GM21576 (cell line): ENCODE results near the gene MICU1.

Experiments
- ATAC-seq: cut with Tn5 transposase; IDR thresholded peaks from one replicate; pipeline ENCODE4 v1.9.1; 2021; ENCODE audit warnings: mild to moderate bottlenecking, moderate library complexity; ENCODE audit not compliant: unreplicated experiment

The MICU1 gene

DNA sequence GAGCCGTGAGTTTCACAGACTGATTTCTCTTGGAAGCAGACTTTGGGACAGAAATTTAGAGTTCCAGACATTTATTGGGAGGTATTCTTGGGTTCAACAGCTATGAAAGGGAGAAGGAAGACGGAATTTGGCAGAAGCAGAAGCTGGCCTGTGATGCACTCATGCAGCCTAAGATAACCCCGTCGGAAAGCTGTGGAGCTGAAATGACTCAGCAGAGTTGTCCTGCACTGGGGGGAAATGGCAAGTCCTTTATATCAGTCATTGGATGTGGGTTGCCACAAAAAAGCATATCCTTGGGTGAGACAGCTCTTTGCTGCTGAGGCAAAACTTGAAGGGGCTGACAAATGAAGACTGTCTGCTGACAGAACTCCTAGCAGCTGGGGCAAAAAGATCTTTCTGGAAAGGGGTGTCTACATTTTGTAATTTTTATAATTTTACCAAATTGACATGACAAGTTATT is 11.5 kb upstream of the MICU1 start:
- no peak for ATAC-seq

DNA sequence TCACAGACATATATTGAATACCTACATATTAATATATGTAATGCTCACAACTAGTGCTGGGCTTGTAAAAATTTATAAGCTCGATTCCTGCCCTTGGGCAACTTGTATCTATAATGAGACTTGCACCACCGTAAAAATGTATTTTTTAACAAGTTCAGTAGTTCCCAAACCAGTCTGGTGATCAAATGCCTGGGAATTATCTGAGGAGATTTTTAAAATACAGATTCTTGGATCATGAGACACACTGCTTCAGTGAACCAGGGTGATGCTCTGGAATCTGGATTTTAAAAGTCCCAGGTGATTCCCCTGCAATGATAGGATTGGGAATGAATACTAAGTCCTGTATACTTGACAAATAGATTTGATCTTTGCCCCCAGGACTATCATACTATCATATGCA is 4.3 kb upstream of the MICU1 start:
- ATAC-seq = no peak

DNA sequence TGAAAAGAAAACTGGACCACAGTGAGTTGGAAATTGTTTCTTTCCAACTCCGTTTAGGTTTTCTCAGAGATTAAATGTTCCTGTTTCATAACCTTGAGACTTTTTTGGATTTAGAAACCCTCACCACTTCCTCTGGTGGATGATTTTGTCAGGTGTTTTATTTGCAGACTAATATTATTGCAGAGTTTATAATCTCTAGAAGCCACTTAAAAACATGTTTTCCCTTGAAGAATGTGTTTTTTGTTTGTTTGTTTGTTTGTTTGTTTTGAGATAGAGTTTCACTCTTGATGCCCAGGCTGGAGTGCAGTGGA is 520 bp upstream of the MICU1 start:
- no peak for ATAC-seq

DNA sequence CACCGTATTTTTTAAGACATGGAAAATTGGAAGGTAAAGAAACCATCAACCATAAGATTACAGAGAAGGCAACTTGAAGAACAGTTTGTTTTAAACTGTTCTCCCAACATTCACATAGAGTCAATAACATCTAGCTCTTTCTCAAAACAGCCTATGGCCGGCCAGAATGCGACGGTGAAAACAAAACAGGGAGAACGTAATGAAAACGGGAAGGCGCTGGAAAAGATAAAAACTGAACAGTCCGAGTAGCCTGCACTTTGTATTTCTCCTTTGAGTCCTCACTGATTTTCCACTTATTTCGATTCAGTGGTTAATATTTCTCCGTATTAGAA is 637 bp downstream of the MICU1 start:
- ATAC-seq = no peak

DNA sequence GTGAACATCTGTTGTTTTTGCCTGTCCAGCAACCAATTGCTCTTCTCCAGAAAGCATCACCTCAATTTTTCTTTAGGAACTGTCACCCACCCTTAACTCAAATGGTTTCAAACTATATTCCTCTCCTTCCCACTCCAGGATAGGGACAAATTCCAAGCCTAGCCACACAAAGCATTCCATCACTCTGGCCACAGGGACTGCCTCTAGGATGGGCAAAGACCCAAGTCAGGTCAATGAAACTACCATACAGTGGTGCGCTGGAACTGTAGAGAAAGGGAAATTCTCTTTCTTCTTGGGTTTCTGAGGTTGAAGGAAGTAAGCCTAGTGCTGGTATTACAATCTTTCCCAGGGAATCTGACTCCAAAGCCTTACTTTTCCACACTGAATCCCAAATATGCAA is 3.6 kb downstream of the MICU1 start:
- no peak for ATAC-seq

DNA sequence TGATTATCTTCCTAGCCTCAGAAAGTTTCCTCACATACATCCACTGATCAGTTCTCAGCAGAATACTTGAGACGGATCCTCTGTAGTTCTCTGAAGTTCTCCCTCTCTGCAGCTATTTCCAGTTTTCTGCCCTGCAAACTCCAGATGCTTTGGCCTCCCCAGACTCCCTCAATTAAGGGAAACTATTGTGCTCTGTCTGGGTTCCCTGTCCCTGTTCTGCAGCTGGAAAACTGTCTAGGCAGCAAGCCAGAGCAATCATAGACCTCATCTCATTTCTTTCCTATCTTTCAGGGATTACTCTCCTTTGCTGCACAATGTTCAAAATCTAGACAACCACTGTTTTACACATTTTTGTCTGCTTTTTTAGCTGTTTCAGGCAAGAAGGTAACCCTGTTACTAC is 9.2 kb downstream of the MICU1 start:
- ATAC-seq = no peak

DNA sequence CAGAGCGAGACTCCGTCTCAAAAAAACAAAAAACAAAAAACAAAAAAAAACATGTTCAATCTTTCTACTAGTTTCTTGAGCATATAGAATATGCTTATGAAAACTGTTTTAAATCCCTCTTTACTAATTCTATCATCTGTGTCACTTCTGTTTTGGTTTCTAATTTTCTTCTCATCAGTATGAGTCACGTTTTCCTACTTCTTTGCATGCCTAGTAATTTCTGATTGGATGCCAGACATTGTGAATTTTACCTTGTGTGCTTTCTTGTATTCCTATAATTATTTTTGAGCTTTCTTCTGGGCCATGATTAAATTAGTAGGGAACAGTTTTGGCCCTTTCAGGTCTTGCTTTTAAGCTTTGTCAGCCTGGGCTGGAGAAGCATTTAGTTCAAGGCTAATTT is 9.9 kb downstream of the MICU1 start:
- ATAC-seq = no peak

DNA sequence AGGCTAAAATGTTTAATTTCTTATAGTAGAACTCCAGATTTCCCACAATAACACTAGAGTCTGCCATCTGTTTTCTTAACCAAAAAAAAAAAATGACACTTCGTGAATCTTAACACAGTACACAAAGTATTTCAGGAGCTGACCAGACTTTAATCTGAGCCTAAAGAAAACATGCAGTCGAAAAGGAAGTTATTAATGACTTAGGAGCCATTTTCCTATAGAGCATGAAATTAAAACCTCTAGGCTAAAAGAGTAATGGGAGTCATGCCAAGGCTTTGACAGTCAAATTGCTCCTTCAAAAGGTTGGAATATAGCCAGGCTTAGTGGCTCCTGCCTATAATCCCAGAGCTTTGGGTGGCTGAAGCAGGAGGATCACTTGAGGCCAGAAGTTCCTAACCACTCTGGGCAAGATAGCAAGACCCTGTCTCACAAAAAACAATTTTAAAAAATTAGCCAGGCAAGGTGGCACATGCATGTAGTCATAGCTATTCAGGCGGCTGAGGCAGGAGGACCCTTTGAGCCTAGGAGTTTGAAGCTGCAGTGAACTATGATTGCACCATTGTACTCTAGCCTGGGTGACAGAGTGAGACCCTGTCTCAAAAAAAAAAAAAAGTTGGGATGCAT is 13.6 kb downstream of the MICU1 start:
- no peak for ATAC-seq

DNA sequence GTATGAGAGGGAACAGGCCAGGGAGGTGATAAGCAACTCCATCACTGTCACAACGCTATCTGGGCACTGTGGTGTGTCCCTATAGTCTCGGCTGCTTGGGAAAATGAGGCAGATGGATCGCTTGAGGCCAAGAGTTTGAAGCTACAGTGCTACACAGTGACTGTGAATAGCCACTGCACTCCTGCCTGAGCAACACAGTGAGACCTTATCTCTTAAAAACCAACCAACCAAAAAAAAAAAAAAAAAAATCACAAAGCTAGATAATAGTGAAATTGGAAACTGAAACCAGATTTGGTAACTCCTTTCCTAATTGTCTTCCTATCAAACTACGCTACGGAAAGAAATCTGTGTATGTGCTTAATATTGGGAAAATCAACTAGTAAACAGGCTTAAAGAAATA is 14.1 kb downstream of the MICU1 start:
- ATAC-seq = no peak

DNA sequence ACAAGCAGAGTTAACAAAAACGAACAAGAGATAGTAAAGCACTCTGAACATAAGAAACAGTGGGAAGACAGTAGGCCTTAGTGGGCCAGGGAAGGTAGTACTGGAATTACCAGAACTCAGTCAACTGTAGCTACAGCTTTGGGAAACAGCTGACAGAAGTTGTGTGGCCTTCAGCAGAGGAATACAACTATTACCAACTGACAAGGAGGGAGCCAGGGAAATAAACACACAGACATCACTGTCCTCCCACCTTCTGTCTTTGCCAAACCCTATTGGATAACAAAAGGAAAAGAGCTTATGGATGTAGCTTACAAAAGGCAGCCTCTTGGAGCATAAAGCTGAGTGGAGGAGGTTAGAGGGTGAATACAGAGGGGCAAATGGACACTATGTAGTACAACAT is 15.4 kb downstream of the MICU1 start:
- no peak for ATAC-seq

DNA sequence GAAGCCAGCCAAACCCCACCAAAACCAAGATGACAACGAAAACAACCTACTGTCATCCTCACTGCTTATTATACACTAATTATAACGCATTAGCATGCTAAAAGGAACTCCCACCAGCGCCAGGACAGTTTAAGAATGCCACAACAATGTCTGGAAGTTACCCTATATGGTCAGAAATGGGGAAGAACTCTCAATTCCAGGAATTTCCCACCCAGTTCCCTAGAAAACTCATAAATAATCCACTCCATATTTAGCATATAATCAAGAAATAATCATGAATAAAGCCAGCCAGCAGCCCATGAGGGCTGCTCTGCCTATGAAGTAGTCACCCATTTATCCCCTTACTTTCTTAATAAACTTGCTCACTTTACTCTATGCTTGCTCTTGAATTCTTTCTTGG is 20.8 kb downstream of the MICU1 start:
- no peak for ATAC-seq

DNA sequence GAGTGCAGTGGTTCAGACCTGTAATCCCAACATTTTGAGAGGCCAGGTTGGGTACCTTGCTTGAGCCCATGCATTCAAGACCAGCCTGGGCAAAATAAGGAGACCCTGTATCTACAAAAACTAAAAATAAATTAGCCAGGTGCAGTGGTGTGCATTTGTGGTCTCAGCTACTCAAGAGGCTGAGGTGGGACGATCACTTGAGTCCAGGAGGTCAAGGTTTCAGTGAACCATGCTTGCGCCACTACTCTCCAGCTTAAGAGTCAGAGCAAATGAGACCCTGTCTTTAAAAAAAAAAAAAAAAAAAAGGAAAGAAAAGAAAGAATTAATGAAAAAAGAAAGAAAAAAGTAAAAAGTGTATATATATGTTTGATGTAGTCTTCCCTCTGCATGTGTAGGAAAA is 24.7 kb downstream of the MICU1 start:
- no peak for ATAC-seq

DNA sequence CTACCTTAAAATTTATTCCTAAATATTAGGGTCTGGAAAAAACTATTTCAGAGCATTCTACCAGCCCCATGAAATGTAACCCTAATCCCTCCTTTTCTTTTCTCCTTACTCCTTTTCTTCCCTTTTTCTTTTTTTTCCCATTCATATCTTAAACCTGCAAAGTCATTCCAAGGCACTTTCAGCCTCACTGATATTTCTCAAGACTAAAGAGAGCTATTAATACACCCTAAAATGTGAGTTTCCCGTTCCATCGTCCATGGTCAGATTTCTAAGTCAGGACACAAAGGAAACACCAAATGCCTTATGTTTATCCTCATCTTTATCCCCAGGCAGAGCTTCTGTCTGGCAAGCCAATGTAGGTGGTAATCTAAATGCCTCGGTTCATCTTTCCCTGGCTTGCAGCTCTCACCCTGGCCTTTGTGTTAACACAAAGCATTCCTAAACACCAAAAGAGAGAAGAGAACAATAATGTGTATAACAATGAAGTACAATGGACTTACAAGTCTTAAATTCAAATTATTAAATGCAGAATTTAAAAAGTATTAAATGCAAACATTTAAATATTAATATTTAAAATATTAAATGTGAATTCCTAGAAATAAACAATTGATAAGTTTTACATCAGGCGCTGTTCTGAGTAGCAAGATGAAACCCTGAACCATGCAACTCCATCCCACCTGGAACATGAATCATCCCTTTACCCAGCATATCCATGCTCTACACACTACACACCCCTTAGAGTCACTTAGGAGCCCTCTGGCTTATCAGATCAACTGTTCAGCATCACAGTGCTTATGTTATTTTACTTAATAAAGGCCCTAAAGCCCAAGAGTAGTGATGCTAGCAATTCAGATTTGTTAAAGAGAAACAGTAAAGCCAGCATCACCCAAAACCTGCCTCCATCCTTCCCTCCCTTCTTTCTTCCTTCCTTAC is 26.8 kb downstream of the MICU1 start:
- ATAC-seq = no peak

DNA sequence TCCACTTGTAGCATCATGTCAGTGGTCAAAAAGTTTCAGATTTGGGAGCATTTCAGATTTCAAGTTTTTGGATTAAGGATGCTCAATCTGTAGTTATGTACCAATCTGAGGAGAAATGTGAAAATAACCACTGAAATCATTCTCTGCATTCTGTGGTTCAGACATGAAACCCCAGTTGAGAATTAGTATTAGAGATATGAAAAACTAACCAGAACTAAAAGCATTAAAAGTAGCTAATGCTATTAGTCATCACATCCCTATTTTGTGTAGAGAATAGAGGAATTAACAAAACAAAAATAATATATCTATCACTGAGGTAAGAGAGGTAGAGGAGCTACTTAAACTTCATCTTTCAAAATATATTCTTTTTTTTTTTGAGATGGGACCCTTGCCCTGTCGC is 28.0 kb downstream of the MICU1 start:
- ATAC-seq = no peak

DNA sequence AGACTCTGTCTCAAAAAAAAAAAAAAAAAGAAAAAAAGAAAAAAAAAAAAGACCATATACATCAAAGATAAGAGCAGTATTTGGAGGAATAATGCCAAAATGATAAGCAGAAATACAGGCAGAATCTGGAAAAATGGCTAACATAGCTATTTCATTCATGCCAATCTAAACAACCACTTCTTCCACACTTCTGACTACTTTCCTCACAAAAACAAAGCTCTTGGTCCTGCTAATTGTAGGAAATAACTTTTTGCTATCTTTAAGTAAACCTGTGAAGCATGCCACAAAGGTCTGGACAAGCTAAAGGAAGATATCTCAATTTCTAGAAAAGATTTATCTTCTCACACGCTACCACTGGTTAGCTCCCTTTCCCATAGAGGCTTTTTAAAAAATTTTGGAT is 30.4 kb downstream of the MICU1 start:
- no peak for ATAC-seq

DNA sequence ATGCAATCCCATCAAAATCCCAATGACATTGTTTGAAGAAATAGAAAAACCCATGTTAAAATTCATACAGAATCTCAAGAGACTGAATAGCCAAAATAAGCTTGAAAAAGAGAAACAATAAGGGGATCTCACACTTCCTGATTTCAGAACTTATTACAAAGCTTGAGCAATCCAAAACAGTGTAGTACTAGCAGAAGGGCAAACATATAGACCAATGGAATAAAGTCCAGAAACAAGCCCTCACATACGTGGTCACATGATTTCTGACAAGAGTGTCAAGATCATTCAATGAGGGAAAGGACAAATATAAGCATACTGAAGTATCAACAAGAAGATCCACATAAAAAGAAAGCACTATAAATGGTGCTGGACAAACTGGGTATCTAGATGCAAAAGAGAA is 31.9 kb downstream of the MICU1 start:
- ATAC-seq = no peak

DNA sequence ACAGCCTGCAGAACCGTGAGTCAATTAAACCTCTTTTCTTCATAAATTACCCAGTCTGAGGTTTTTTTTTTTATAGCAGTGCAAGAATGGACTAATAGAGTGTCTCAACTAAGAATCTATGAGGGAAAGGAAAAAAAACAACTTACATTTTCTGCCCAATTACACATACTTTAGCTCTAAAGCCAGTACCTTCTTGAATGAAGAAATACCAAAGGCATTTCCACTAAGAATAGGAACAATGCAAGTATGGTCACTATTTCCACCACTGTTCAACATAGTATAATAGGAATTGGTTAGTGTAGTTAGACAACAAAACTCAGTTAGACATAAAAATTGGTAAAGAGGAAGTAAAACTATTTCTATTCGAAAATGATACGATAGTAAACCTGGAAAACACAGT is 37.6 kb downstream of the MICU1 start:
- ATAC-seq = no peak

DNA sequence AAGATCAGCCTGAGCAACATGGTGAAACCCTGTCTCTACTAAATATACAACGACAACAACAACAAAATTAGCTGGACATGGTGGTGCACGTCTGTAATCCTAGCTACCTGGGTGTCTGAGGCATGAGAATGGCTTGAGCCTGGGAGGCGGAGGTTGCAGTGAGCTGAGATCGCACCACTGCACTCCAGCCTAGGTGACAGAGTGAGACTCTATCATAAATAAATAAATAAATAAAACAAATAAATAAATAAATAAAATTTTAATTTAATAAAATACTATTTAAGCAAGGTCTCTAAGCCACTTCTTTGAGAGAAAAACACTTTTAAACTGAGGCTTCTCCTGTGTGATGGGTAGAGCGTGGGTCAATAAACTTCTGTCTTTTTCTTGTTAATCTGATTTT is 38.3 kb downstream of the MICU1 start:
- ATAC-seq = no peak

DNA sequence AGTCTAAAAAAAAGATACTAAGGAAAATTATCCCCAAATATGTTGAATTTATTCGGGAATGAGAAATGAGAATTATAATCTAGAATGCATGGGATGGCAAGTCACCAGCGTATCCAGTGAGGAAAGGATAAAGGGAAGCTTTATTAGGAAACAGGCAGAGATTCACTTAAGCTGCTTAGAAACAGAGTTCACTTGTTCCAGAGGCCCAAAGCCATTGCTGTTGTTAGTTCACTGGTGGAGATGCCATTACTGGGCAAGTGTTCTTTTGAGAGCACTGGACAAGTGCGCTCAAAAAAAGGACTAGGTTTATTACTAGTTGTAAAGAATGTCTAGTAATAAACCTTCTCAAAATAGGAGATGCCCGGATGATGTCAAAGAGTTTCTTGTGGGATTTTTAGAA is 51.2 kb downstream of the MICU1 start:
- ATAC-seq = no peak

DNA sequence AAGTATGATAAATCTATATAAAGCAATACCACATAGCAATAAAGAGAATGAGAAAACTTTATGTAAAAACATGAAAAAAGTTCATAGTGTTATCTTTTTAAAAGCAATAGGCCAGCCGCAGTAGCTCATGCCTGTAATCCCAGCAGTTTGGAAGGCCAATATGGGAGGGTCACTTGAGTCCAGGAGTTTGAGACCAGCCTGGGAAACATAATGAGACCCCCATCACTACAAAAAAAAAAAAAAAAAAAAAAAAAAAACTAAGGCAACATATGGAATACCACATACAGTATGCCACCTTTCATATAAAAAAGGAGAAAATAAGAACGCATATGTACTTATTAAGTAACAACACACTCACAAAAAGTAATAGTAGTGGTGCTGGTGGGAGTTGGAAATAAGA is 52.8 kb downstream of the MICU1 start:
- ATAC-seq = no peak

DNA sequence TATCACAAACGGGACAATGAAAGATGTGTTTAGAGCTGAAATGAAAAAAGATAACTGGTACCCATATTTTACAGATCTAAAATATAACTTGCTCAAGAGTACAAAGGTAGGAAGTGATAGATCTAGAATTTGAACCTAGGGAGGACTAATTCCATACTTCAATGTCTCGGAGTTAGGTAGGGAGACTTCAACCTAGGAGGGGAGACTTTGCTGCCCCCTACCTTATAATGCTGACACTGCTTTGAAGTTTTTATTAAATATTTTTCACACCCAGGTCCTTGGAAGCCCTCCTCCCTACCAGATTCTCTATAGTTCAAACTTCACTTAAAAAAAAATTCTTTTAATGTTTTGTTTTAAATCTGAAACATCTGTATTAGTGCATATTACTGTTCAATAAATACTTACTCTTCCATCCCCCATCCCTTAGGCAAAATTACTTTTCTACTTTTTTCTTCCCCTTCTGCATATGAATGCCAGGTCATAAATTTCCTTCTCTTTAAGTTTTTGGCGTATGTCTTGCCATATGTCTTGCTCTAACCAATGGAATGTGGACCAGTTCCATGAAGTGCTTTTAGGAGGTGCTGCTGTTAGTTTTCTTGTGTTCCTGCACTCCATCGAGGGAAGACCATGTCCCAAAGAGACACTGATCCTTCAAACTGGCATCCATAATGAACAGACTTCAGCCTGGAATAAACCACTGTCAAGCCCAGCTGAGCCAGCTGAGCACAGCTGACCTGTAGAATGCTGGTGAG is 57.8 kb downstream of the MICU1 start:
- no peak for ATAC-seq

DNA sequence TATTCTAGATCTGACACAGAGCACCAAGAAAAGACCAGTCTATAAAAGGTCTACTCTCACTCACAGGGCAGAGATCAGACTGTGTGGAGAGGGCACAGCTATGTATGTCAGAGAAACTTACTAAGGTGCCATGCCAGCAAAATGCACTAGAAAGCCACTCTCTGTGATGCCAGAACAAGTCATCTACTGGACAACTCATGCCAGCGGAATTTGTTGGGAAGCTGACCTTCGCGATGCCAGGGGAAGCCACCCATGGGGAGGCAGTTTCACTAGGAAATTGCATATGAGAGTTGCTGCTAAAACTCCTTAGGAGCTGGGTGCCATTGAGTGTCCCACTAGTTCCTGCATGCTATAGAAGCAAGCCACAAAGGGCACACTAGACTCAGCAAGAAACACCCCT is 58.5 kb downstream of the MICU1 start:
- no peak for ATAC-seq
